GM18519 (cell line): ENCODE data around the gene DERL2.

Source experiments
- ATAC-seq: cut with Tn5 transposase; IDR thresholded peaks from one replicate; pipeline ENCODE4 v1.9.1; 2021; ENCODE audit warnings: mild to moderate bottlenecking, moderate library complexity; ENCODE audit not compliant: unreplicated experiment, low FRiP score

Gene DERL2

GRCh38 chr17:5485270-5486205 is at the start of gene DERL2:
TSS of gene DERL2 (minus strand) at chr17:5486178. CDS start at chr17:5486161, 17 bp downstream.
- ATAC-seq, result peak; percentile 22

GRCh38 chr17:5535436-5535835 is 49.5 kb upstream of the DERL2 start:
- no peak for ATAC-seq

- ATAC-seq, result no peak
Observed at GRCh38 chr17:5533486-5534315, 47.7 kb upstream of the DERL2 start.

DNA sequence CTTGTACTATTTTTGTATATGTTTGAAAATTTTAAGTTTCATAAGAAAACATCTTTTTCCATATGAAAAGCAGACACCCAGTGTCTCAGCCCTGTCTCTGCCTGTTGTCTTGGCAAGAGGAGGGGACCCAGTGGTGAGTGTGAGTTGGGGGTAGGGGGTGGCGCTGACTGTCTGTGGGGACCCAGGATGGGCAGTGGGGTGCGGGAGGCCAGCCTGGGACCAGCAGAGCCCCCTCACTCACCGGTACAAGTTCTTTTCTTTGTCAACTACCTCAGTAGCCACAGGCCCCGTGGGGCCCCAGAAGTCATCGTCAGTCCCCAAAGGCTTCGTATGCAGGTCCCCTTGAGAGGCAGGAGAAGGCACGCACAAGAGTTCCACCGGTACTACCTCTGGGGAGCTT is 46.6 kb upstream of the DERL2 start:
- ATAC-seq, result no peak

- no peak for ATAC-seq
Observed at GRCh38 chr17:5531085-5531418, 45.1 kb upstream of the DERL2 start.

DNA sequence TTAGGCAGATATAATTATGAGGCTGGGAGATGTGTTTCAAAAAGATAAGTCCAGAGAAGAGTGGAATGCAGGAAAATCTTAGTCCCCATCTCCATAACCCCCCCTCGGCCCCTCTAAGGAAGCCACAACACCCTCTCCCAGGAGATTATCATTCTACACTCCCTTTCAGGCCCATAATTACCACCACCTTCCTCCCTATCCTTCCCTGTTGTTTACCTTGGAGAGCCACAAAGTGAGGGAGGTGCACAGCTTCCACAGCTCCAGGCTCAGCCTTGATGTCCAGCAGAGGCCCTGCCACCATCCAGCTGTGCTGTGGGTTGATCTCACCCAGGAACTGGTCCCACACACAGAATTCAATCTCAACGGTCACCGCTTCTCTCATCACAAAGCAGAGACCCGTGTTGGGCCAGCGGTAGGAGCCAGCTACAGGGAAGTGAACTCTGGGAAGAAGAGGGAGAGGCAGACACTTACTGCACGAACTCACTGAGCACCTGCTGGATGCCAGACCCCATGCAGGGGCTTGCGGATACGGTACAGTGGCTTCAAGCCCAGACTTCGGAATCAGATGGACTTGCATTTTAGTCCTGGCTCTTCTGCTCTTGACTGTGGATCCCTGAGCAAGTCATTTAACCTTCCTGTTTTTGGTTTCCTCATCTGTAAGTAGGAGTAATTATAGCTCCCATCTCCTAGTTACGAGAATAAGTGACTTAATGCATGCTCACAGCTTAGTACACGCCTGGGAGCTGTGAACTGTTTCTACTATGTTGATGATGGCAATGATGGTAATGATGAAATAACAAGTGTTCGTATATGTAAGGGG is 44.5 kb upstream of the DERL2 start:
- ATAC-seq, result no peak

DNA sequence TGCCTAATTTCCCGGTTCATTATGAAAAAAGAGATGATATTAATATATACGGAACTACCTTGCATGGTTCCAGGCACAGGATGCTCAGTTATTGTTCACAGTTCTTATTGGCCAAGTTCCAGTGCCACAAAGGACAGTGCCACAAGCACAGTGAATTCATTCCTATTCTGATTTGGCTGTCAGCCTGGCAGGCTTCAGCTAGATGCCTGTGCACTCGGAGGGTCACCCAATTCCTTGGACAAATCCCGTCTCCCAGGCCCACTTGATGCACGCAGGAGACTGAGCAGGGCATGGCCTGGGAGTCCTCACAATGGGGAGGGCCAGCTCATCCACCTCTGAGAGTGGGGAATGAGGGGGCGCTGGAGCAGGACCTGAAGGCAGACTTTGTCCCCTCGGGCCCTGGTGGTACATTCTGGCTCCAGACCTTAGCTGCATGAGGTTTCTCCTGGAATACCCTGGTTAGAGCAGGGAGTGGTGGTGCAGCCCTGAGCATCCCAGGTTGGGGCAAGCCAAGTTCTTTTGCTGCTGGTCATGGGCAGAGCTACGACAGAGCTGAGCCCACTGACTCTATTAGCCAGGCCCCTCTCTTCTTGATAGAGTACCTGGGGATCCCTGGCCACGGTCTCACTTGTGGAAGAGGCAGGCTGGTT is 41.7 kb upstream of the DERL2 start:
- ATAC-seq, result no peak

DNA sequence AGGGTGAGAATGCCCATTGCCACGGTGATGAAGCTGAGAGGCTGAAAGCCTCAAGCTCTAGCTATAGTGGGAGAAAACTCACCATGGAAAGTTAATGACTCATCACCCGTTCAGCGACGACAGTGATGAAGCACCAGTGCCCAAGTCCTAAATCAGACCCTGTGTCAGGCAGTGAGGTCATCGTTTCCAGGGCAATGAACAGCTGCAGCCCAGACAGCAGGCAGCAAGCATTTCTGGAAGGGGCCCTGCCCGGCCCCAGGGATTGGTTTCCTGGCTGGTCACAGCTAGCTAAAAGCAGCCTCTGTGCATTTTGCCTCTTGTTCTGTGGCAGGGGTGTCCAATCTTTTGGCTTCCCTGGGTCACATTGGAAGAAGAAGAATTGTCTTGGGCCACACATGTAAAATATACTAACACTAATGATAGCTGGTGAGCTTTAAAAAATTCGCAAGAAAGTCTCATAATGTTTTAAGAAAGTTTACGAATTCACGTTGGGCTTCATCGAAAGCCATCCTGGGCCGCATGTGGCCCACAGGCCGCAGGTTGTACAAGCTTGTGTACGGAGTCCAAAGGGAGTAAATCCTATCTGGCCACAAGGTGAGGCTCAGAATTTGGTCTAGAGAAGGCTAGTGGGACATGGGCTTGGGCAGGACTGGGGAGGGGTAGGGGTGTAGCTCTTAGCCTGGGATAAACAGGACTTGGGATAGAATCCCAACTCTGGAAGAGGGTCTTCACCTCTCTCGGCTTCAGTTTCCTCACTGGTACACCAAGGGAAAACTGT is 41.0 kb upstream of the DERL2 start:
- no peak for ATAC-seq

- ATAC-seq, result no peak
Observed at GRCh38 chr17:5523249-5523648, 37.3 kb upstream of the DERL2 start.

- no peak for ATAC-seq
Observed at GRCh38 chr17:5522476-5522875, 36.5 kb upstream of the DERL2 start.

DNA sequence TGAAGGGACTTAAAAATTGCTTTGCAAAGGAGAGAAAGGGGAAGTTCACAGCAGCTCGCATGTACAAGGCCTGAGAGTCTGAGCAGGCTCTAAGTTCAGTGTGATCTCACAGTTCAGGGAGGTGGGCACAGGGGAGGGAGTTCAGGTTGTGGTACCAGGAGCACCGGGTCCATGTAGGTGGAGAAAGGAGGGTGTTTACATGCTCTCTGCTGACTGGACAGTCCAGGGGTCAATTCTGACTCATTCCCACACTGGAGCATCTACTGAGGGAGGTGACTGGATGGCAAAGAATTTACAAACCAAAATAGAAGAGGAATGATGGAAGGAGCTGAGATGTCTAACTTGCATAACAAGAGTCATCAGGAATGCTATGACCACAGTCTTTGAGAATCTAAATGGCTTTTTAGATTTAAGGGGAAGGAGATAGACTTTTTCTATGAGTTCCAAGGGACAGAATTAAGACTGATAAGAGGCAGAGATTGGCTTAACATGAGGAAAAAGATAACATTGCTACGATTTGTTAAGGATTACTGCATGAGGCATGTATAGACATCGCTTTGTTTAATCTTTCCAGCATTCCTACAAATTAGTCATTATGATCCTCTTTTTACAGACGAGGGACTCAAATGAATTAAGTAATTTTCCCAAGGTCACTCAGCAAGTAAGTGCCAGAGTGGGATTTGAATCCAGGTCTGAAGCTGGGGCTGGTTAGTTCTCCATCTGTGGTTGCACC is 30.2 kb upstream of the DERL2 start:
- ATAC-seq, result no peak

- ATAC-seq, result no peak
Observed at GRCh38 chr17:5514976-5515375, 29.0 kb upstream of the DERL2 start.

DNA sequence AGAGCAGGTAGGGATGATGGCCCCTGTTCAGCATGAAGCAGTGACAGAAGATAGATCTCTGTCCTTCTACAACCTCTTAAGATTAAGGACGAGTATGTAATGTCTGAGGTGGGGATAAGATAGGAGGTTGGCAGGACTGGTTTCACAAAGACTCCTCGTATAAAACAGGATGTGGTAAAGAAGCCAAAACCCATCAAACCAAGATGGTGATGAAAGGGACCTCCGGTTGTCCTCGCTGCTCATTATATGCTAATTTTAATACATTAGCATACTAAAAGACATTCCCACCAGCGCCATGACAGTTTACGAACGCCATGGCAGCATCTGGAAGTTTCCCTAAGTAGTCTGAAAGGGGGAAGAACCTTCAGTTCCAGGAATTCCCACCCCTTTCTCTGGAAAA is 27.6 kb upstream of the DERL2 start:
- ATAC-seq, result no peak

- ATAC-seq, result no peak
Observed at GRCh38 chr17:5511401-5512225, 25.6 kb upstream of the DERL2 start.

- ATAC-seq, result no peak
Observed at GRCh38 chr17:5510771-5511170, 24.8 kb upstream of the DERL2 start.

GRCh38 chr17:5509482-5509881 is 23.5 kb upstream of the DERL2 start:
- ATAC-seq, result no peak

DNA sequence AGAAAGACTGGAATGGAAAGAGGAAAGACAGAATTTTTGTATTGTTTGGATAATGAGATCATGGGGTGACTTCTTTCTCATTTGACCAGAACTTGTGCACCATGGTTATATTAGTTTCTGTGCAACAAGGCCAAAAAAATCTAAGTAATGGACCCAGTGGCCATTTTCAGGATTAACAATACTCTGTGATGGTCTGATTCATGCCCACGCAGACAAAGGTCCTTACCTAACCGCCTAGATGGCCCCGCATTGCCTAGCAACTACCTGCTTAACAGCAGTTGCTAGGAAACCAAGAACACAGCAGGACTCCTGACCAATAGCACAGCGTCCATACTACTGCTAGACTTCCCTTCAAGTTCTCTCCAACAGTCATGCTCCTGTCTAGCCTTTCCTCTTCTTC is 22.8 kb upstream of the DERL2 start:
- ATAC-seq, result no peak

DNA sequence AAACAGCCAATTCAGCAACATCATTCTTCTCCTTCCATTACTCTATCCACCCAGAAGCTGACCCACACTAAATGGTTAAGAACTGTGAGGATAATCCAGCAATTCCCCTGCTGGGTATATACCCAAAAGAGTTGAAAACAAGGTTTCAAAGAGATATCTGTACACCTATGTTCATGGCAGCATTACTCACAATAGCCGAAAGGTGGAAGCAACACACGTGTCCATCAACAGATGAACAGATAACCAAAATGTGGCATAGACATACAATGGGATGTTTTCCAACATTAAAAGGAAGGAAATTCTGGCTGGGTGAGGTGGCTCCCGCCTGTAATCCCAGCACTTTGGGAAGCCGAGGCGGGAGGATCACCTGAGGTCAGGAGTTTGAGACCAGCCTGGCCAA is 20.3 kb upstream of the DERL2 start:
- no peak for ATAC-seq
